OCI-M2 (cell line): Measurements from ENCODE around the gene DYNLT3.

Experiments used
- DNase-seq: peaks from one replicate; lab custom pipeline; 2025; ENCODE audit not compliant: unreplicated experiment; lab: John Stamatoyannopoulos, UW

DYNLT3 gene

DNA sequence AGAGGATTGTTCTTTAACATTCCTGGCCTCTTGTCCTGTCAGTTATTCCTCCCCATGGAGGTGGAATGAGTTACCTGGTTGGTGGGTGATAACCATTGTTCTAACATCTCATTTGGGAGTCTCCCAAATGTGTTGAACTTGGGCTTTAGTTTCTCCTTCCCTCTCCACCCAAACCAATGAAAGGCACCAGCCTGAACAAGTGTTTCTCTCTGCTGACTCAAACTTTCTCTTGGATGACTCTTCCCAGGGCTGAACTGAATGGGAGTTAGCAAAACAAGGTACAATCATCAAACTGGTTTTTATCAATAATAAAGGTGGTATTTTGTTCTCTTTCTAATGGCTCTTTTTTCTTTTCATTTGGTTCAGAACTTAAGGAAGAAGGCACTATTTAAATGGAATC is 2.7 kb downstream of the DYNLT3 start:
- DNase-seq: no peak

DNA sequence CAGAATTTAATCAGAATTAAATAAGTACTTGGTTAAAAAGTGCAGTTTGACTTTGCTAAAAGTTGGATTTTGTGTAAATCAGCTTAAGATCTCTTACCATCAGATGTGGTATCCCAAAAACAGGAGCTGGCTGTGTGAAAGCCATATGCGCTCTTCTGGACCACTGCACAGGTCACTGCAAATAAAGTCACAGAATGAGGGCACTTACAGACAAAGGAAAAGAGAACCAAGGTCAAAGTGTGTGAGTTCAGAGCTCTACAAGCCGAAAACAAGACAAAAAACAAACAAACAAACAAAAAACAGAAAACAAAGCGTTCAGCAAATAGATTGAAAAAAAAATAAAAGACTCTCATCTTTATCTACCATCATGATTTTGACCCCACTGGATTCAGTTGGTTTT is 6.4 kb downstream of the DYNLT3 start:
- no peak for DNase-seq

GRCh38 chrX:37834937-37835336 is 12.4 kb downstream of the DYNLT3 start:
- no peak for DNase-seq

DNA sequence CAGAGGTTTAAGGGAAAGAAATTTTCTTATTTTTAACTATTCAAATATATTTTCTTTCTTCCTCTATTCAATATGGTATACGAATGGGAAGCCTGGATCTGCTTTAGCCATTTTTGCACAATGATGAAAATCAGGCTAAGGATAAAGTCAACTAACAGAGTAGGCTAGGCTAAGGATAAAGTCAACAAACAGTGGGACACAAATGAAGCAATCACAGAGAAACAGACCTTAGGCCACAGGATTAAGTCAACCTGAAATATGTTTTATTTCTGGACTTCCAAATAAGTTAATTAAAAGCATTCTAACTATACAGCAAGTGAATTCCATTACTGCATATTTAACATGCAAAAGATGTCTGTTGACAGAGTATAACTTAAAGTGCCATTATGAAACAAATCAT is 17.0 kb downstream of the DYNLT3 start:
- DNase-seq: no peak

DNA sequence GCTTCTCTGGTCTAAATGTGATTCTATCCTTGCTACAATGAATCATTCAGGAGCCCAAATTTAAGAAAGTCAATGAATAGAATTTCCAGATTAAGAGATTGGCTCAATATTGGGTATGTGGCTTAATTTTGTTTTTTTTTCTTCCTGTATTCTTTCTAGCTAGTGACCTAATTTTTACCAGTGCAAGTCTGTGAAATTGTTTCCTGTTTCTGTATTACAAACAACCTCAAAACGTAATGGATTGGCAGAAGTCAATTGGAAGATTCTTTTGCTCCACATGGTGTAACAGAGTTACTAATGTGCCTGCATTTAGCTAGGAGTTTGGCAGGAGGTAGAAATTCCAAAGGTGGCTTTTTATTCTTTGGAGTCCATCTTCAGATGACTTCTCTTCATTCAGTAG is 17.6 kb downstream of the DYNLT3 start:
- no peak for DNase-seq

DNA sequence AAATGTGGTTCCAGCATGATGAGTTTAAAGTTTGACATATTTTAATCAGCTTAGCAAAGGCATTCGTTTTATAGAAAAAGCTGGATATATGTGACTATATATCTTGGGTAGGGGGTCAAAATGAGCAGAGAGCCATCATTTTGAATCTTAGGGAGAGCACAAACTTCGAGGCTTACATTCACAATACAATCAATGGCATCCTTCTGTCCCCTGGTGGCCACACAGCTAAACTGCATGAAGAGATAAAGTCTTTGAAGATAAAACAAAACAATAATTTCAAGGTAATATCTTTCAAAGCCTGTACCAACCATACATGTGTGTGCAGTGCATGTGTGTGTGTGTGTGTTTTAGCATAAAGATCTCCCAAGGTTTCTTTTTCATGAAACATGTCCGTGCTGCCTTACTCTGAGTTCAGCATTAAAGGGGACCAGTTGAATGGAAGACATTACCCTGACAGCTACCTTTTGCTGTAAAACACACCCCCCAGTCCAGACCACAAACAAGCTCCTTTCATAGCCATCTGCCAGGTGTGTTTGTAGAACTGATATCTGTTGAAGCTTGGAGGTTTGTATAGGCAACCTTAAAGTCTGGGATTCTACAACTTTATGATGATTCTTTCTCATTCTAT is 22.0 kb downstream of the DYNLT3 start:
- no peak for DNase-seq

DNA sequence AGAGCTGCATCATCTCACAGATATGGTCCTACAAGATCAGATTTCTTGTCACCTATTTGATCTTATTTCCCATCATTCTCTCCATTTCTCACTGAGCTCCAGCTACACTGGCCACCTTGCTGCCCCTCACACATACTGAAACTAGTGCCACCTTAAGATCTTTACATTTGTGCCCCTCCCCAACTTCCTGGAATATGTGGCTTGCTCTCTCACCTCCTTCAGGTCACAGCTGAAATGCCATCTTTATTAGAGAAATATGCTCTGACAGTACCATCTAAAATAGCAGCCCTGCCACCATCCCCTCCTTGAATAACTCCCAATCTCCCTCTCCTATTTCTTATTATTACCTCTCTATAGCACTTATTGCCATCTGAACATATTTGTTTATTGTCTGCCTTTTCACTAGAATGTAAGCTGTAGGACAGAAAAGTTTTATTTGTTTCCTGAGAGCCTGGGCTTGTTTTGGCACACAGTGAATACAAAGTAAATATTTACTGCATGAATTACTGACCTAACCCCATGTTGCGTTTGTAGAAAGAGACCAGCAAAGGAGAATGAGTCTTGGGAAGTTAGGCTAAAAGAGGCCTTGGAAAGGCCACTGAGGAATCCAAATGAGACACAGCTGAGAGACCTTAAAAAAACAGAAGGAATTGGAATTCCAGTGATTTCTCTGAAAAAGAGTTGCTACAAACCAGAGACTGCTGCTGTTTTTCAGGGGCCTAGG is 22.7 kb downstream of the DYNLT3 start:
- DNase-seq: no peak

DNA sequence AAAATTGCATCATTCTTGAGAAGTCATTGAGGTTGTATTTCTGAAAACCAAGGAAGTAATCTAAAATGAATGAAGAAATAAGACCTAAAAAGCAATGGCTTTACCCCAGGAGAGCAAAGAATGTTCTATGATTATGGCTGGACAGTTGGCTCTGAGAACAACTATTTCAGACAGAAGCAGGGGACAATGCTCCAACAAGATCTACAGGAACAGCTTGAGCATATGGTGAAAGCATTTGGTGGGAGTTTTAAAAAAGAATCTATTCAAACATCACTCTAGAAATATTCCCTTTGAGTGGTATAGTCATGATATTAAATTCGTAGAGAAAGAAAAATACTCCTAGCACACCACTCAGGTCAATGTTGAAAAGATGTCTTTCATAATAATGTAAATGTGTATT is 26.7 kb downstream of the DYNLT3 start:
- no peak for DNase-seq

DNA sequence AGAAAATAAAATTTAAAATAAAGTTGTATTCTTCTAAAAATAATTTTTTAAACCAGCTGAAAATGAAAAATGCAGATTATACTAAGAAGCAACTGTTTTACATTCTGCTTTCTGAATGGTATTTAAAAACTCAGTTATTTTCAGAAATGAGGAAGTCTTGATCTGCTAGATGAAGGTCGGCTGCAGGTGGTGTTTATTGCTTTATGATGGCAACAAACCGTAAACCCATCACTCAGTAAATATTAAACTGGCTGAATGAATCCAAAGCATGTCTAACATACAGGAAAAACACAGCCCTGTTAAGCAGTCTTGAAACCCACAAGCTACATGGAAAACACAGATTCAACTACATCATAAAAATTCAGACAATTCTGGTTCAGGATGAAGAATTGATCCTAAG is 29.3 kb downstream of the DYNLT3 start:
- DNase-seq: no peak

- no peak for DNase-seq
These were observed 29.8 kb downstream of the DYNLT3 start for GRCh38 chrX:37817579-37817978.

- DNase-seq: no peak
These were observed 30.2 kb downstream of the DYNLT3 start for GRCh38 chrX:37817176-37817575.

- no peak for DNase-seq
These were observed 30.6 kb downstream of the DYNLT3 start for GRCh38 chrX:37816766-37817165.

- DNase-seq: no peak
These were observed 32.0 kb downstream of the DYNLT3 start for GRCh38 chrX:37815366-37815765.

GRCh38 chrX:37813570-37813969 is 33.8 kb downstream of the DYNLT3 start:
- no peak for DNase-seq

DNA sequence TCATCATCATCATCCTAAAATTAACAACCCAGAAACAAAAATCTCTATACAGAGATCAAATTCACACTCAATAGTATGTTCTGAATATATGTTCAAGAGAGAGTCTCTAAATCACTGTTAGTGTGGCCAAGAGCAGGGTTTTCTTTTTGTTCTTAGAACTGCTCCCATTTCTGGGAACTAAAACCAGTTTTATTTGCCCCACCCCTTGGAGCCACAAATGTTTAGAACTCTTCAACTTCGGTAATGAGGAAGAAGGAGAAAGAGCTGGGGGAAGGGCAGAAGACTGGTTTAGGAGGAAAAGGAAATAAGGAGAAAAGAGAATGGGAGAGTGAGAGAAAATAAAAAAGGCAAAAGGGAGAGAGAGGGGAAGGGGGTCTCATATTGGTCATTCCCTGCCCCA is 35.3 kb downstream of the DYNLT3 start:
- no peak for DNase-seq

GRCh38 chrX:37809970-37810369 is 37.4 kb downstream of the DYNLT3 start:
- no peak for DNase-seq

DNA sequence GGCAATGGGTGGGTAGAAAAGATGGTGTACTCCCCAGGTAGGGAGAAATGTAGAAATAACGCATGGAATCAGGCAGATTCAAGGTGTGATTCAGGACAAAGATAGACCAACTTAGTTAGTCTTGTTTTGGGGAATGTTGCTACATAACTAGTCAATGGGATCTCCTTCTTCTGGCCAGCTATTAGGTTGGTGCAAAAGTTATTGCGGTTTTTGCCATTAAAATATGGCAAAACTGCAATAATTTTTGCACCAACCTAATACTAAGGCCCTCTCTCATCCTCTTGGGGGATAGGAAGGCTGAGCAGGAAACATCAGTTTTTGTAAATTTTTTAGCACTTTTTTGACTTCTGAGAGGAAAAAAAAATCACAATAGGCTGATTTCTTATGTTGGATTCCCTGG is 44.3 kb downstream of the DYNLT3 start:
- DNase-seq: no peak

GRCh38 chrX:37802028-37802427 is 45.3 kb downstream of the DYNLT3 start:
- DNase-seq: no peak

- no peak for DNase-seq
These were observed 46.7 kb downstream of the DYNLT3 start for GRCh38 chrX:37800717-37801116.

- DNase-seq: no peak
These were observed 47.4 kb downstream of the DYNLT3 start for GRCh38 chrX:37799936-37800335.

GRCh38 chrX:37796805-37797204 is 50.6 kb downstream of the DYNLT3 start:
- no peak for DNase-seq

- DNase-seq: no peak
These were observed 51.1 kb downstream of the DYNLT3 start for GRCh38 chrX:37796310-37796709.
